Measurements from ENCODE around the gene COL26A1.

DNA sequence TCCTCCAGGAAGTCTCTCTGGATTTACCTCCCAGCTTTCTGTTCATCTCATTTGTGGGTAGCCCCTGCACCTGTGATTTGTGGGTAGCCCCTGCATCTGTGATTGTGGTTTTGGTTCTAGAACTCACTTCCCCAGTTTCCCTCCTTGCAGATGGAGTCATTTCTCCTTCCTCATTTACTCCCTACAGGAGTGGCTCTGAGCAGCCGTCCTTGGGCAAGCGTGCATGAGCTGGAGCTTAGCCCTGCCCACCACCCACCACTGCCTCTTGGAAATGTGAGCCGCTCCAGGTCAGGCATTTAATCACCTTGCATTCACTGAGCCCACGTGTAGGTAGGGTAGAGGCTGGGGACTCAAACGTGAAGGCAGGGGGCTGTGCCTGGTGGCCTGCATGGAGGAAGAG lies 8.2 kb downstream of the COL26A1 start:
- TF ChIP-seq POLR2AphosphoS5 (IDR thresholded peaks at IDR 0.05; ENCODE audit: borderline replicate concordance, low read depth, low read length) (no peak), EZH2 (IDR thresholded peaks at IDR 0.05) (no peak)

Data from SK-N-MC (cell line).